T1000 (cell line): Measurements from ENCODE around the gene BTG2.

Source experiments
- DNase-seq: peaks from one replicate; lab custom pipeline; 2025; ENCODE audit warnings: mixed read lengths; lab: John Stamatoyannopoulos, UW

BTG2 gene

DNA sequence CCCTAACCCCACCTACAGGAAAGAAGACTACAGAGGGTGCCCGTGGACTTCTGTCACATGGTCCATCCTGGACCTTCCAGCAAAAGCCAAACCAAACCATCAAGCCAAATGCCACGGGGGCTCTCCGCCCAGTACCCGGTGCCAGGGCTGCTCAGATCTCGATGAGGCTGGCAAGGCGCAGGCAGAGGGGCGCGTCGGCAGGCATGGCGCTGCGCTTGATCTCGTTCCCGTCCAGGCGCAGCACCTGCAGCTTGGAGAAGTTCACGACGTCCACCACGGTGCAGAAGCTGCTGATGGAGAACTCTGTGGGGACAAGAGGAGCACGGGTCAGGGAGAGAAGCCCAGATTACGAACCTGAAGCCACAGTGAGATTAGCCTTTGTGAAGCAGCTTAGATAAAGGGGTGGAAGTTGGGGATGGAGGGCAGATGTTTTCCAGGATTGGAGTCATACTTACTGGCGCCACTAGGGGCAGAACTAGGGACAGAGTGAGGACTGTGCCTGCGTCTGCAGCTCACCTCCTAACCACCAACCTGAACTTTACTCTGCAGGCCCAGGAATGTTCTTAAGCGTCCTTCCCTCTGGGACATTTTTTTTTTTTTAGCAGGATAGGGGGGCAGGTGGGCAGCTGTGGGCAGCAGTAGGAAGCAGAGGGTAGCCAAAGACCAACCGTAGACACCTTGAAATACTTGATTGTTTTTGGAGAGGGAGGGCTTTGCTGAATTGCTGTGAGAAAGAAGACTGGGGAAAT lies 37.0 kb downstream of the BTG2 start:
- DNase-seq: no peak

DNA sequence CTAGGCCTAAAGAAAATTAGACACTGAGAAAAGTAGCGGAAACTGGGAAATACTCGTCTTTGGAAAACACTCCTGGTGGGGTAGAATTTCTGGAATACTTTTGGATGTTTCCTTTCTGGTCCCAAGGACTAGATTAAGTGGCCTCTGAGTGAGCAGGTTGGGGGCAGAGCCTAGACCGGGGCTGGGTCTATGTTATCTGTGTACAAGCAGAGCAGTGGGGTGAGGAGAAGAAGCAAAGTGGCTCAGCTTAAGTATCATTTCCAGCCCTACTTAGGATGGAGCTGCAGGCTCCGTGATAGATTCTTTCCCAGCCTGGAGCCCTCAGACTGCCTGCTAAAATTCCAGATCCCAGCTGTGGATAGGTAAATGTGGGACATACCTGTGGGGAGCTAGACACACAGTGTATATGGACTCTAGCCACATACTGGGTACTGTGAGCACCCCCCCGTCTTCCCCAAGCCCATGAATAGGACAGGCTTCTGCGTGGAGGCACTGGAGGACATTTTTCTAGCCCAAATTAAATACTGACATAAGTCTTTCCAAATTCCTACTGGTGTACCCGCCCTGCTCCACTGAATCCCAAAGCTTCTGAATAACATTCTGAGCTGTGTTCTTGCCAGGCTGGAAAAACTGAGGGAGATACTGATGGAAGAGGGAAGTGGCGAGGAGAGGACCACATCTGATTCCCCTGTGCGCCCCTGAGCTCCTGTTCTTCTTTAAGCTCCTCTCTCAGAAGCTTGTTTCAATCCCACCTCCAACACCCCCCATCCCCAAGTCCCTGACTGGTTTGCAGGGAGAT lies 38.8 kb downstream of the BTG2 start:
- DNase-seq: no peak

DNA sequence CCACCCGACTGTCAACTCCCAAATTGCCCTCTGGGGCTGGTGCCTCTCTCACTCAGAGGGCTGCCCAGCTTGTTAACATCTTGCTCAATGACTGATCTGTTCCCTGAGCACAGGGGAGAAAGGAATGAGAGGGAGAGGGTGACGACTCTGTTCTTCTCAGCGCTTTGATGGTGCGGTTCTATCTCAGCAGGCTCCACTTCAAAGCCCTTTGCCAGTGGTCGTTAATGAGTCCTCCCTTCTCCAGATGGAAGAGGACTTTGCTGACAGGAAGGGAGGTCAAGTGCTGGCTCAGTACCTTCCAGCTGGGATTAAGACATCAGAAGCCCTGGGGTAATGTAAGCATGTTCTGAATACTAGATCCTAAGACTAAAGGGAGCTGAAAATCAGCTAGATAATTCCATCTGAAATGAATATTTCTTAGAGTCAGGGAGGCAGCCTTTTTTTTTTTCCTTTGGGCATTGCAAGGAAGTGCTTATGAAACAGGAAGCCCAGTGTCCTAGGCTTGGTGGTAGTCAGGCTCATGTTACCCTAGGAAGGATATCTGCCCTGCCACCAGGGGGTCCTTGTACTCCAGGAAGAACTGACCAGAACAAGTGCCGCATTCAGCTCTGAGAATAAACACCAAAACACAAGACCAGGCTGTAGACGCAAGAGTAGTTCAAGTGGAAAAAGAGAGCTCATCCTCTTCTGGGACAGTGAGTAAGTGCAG lies 40.9 kb downstream of the BTG2 start:
- no peak for DNase-seq

DNA sequence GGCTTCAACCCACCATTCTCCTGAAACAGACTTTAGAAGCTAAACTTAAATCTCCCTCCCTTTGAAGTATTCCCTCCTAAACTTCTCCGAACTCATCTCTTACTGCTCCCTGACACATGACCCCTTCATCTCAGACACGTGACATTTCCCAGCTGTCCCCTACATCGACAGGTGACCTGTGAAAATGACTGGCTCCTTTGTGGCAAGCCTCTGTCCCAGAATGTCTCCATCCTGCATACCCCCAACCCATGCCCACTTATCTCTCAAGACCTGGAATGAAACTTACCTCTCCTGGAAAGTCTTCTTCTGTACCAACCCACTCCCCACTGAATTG lies 41.4 kb downstream of the BTG2 start:
- no peak for DNase-seq

DNA sequence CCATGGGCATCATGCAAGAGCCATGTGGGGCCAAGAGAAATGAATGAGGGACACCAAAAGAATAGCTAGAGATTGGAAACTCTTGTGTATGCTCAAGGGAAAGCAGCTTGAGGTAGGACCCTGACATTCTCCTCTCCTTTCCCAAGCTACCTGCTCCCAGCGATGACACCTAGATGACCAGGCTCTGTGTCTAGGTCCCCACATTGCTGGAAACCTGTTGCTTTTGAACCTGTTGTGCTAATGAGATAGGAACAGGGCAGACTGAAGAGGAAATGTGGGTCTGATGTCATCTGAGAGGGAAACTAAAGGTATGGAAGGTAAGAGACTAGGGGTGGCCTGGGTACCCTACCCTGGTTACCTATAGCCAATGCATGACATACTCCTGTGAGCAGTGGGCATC lies 43.8 kb downstream of the BTG2 start:
- DNase-seq: no peak

DNA sequence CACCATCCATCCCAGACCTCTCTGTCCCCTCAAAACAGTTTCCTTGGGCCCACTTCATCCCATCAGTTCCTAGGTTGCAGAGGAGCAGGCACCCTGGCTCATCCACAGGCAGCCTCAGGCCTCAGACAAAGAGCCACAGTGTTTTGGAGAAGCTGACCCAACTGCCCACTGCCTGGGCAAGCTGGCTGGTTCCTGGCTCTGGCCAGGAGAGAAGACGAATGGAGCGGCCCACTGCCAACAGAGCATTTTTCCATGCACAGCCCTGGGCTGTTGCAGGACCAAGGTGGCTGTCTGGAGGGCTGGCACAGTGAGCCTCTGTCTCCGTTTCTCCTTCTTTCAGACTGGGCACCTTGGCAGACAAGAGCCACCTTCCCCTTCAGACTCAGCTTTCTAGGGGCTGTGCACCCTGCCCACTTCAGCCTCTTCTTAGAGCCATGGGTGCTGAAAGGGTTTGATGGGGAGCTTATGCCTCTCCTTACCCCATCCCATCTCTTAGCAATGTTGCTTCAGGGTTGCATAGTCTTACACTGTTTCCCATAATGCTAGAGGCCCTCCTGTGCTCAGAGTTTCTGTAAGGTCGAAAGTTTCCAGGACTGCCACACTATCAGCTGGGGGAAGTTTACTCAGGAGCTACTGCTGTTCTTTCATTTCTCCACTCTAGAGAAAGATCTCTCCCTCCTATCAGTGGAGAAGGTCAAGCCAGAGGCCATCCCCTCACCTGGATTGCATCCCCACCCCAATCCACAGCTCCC lies 44.6 kb downstream of the BTG2 start:
- DNase-seq: no peak

DNA sequence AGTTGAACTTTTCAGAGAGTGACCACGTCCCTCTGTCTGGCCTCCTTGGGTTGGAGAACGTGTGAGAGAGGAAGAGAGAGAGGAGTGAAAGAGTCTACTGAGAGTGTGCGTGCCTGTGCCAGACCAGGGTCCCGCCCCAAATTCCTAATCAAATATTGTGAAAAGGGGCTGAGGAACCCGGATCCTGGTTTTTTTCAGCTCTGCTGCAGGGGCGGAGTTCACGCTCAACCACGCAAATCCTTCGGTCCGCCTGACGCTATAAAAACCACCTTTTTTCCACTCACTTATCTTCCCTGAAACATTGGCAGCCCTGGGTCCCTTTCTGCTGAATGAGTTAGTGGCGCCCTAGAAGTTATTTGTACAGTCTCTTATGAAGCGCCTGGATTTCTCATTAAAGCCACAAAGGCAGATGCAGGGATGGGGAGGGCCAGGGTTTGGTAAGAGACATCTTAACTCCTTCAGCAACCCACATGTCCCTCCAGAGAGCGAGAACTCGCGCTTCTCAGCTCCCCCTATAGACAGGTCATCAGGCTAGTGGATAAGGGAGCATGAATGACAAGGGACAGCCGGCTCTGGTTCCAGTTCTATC lies 45.8 kb downstream of the BTG2 start, which contains the start of gene FMOD:
TSS of gene FMOD (minus strand) at position 86 of the 589 bp plus-strand sequence. CDS start 2,852 bp downstream, outside the sequence.
- no peak for DNase-seq

DNA sequence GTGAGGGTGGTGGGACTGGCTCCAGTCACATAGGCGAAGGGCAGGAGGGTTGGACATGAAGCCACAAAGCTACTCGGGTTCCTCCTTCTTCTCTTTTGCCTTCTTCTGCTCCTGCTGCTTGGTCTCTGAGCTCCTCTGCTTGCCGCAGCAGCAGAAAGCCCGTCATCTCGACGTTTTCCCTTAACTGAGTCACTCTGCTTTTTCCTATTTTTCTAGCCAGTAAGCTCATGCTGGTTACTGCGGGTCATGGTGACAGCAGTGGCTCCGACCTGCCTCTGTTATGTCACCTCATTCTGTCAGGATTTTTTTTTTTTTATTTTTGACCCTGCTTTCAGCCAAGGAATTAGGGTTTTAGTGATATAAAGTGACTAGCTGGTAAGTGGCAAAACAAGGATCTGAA lies 48.2 kb downstream of the BTG2 start:
- DNase-seq: no peak

DNA sequence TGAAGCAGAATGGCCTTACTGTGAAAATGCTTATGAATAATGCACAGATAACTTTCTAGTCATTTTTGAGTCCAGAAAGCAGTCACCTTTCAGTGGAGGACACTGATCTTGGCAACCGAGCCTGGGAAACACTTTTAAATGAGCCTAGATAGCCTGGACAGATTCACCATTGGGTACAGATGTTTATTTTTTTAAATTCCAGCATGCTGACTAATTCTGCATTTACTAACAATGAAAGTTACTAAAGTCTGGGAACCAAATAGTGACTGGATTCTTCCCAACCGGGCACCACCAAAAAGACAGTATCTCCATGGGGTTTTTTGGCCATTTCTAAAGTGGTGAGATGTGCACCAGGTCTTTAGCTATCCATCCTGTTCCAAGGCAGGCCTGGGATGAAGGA lies 48.9 kb downstream of the BTG2 start:
- no peak for DNase-seq

DNA sequence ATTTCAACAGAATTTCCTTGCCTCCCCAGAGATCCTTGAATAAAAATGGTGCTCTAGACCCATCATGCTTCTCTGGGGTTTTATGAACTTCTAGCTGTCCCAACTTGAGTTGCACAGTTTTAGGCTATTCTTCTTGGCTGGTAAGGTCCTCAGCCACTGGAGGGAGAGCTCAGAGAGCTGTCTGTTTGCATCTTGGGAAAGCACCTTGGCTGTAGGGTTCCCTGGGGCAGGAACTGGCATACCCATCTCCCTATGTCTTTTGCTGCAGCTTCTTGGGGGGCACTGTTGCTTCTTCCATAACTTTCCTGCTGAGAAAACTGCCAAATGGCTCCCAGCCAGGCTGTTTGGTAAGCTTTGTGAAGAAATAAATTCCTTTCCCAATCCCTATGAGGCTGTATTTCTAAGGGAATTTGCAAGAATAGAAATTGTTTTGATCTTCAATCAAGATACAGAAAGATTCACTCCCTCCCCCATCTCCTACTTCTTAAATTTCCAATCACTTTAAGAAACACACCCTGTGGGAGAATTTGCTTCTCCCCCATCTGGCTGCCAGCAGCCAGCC lies 53.8 kb downstream of the BTG2 start:
- DNase-seq: no peak
